SK-N-MC (cell line): ENCODE data around the gene FADS2.
A peak's percentile ranks its signal among the peaks of the same experiment; 100 is the strongest.

ENCODE experiments used
- DNase-seq: peaks from one replicate; pipeline ENCODE4 v3.0.0-alpha.2; 2011; ENCODE audit warnings: low read depth, low spot score
- H3K27ac ChIP-seq: fragments of 200-600 bp; sonication (generic); 2 replicates; pipeline ENCODE4 v1.5.1; 2016; ENCODE audit warnings: mixed run types
- H3K36me3 ChIP-seq: fragments of 200-600 bp; sonication (generic); 2 replicates; pipeline ENCODE4 v1.6.1; 2017; ENCODE audit warnings: antibody characterized with exemption, low read length, mixed read lengths; ENCODE audit not compliant: insufficient read depth
- H3K4me3 ChIP-seq: fragments of 200-600 bp; sonication (generic); 2 replicates; pipeline ENCODE4 v1.5.1; 2016
- H3K9ac ChIP-seq: fragments of 200-600 bp; sonication (generic); 2 replicates; pipeline ENCODE4 v1.8.0; 2017; ENCODE audit warnings: mixed run types, mixed read lengths; ENCODE audit not compliant: insufficient read length
- H3K9me3 ChIP-seq: fragments of 200-600 bp; sonication (generic); 2 replicates; pipeline ENCODE4 v1.6.1; 2017; ENCODE audit warnings: low read depth, mild to moderate bottlenecking, antibody characterized with exemption, low read length, moderate library complexity, mixed read lengths
- EZH2 ChIP-seq: fragments of 200-600 bp; sonication (generic); IDR thresholded peaks from one replicate; pipeline ENCODE4 v1.6.1; 2017; ENCODE audit warnings: antibody characterized with exemption
- FOXP2 ChIP-seq: optimal IDR thresholded peaks from 2 replicates; pipeline ENCODE3; 2011; ENCODE audit warnings: mild to moderate bottlenecking, moderate library complexity; ENCODE audit not compliant: insufficient read depth; ENCODE audit errors: extremely low read length, control extremely low read depth
- POLR2AphosphoS5 ChIP-seq: IDR thresholded peaks from 2 replicates; pipeline ENCODE4 v1.6.1; 2012; ENCODE audit warnings: mild to moderate bottlenecking, low read depth, low read length, borderline replicate concordance

The FADS2 gene

GRCh38 chr11:61803889-61804647, 24.0 kb upstream of the FADS2 start:
- DNase-seq = no peak
- Histone ChIP-seq H3K9me3 (no peaks in the 10 kb centered on the region), H3K27ac (no peak overlapping the region; the same call in 1 of the 2 replicates), H3K36me3 (peaks cover 96% of the 10 kb centered on the region), H3K9ac (no peak overlapping the region), H3K4me3 (no peak overlapping the region)
- TF ChIP-seq FOXP2 = no peak
- no peak; the same call in 1 of the 2 replicates for TF ChIP-seq POLR2AphosphoS5
- TF ChIP-seq EZH2 = no peak

DNA sequence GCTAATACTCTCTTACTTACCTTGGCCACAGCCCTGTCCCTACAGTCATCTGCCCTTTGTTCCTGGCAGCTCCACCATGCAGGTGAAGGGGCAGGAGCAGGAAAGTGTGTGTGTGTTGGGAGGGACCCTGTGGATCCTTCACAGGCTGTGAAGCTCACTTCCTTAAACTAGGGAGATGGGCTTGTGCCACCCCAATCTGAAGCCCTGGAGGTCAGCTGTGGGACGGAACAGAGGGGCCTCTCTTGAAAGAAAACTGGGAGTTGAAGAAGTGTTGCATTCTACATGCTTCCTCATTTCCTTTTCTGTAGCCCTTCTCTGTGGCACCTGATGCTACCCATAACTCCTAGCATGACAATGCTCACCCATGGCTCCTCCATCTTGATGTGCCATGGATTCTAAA, 23.0 kb upstream of the FADS2 start:
- Histone ChIP-seq H3K4me3 (no peak overlapping the region), H3K9ac (no peak overlapping the region), H3K36me3 (peaks cover 96% of the 10 kb centered on the region), H3K9me3 (no peaks in the 10 kb centered on the region), H3K27ac (no peak overlapping the region)
- no peak for DNase-seq
- TF ChIP-seq FOXP2 (no peak), EZH2 (no peak), POLR2AphosphoS5 (no peak; the same call in 1 of the 2 replicates)

DNA sequence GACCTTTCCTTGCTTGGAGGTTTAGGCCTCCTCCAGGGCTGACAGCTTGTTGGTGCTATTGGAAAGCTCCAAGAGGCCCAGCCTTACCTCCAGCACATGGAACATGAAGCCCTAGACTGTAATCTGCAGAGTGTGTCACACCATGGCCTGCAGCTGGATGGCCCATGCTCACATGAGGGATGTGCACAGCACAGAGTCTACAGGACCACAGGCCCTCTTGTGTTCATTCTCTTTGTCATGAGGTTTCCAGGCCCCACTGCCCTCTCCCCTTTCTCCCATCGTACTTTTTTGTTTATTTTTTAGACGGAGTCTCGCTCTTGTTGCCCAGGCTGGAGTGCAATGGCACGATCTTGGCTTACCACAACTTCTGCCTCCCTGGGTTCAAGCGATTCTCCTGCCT, 21.3 kb upstream of the FADS2 start:
- TF ChIP-seq EZH2 = no peak
- TF ChIP-seq FOXP2 = no peak

DNA sequence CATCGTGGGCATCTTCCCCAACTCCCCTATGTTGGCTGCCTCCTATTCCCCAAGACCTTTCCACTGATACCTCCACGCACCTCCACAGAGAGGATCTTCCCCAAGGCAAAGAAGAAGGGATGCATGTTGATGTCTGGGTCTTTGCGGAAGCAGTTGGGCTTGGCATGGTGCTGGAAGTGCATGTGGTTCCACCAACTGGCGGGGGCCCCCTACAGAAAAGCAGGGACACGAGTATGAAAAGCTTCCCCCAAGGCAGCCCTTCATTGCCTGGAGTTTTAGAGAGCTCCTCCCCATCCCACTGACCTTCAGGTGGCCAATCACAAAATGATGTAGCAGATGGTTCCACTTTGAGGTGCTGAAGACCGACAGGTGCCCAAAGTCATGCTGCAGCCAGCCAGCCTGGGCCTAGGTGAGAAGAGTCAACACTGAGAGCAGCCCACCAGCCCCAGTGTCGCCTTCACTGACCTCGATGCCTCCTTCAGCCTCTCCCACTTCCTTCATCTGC, 17.4 kb upstream of the FADS2 start:
- Histone ChIP-seq H3K9me3 (no peaks in the 10 kb centered on the region), H3K9ac (no peak overlapping the region), H3K36me3 (peaks cover 87% of the 10 kb centered on the region), H3K4me3 (no peak overlapping the region), H3K27ac (no peak overlapping the region)
- DNase-seq = no peak
- TF ChIP-seq FOXP2 (no peak), EZH2 (no peak), POLR2AphosphoS5 (no peak)

More for the DNA sequence above, 21.3 kb upstream of the FADS2 start:
- H3K9ac ChIP-seq = no peak overlapping the region
- peaks cover 96% of the 10 kb centered on the region for H3K36me3 ChIP-seq
- H3K27ac ChIP-seq = 0 out of 2 replicates have a peak overlapping the region, but pooled peaks have one; percentile 4
- H3K9me3 ChIP-seq = no peaks in the 10 kb centered on the region
- H3K4me3 ChIP-seq = no peak overlapping the region
- no peak for DNase-seq

DNA sequence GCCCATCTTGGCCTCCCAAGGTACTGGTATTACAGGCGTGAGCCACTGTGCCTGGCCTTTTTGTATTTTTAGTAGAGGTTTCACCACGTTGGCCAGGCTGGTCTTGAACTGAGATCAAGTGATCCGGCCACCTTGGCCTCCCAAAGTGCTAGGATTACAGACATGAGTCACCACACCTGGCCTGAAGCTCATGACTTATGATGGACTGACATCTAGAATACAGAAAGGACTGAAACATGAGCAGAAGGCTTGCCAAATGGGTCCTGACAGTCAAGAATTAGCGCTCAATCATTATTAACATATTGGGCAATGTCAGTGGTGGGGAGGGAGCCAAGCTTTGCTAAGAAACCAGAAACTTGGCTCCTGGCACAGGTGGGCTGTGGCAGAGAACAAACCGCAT, 16.3 kb upstream of the FADS2 start:
- TF ChIP-seq EZH2 (no peak), FOXP2 (no peak)
- no peak overlapping the region for H3K9ac ChIP-seq
- no peaks in the 10 kb centered on the region for H3K9me3 ChIP-seq
- H3K4me3 ChIP-seq = no peak overlapping the region
- no peak for DNase-seq
- peaks cover 78% of the 10 kb centered on the region for H3K36me3 ChIP-seq
- no peak overlapping the region for H3K27ac ChIP-seq

- no peak overlapping the region for H3K27ac ChIP-seq
- H3K9ac ChIP-seq = no peak overlapping the region
- no peaks in the 10 kb centered on the region for H3K9me3 ChIP-seq
- no peak for DNase-seq
- H3K4me3 ChIP-seq = no peak overlapping the region
- no peak for TF ChIP-seq EZH2
- peaks cover 69% of the 10 kb centered on the region for H3K36me3 ChIP-seq
Measured at GRCh38 chr11:61812736-61813411, 15.2 kb upstream of the FADS2 start.

DNA sequence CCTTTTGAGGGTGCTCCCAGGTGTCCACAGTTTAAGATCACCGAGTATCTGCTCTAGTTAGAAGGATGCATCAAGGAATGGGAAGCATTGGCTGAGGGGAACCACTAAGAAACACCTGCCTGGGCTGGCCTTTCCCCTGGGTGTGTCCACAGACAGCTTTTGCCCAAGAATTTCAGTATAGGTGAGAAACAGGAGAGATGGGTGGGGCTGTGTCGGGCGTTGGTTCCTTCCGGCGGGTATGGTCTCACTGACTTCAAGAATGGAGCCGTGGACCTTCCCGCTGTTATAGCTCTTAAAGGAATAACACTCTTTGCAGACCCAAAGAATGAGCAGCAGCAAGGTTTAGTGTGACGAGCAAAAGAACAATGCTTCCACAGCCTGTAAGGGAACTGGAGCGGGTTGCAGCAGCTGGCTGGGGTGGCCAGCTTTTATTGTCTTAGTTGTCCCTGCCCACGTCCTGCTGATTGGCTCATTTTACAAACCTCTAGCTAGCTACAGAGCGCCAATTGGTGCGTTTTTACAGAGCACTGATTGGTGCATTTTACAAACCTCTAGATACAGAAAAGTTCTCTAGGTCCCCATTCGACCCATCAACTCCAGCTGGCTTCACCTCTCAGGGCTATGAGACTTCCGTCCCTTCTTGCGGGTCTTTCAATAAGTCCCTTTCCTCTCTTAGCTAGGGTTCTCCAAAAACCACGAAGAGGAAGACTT, 13.7 kb upstream of the FADS2 start:
- Histone ChIP-seq H3K4me3 (peak overlapping the region; percentile 95), H3K9me3 (no peaks in the 10 kb centered on the region), H3K9ac (peak overlapping the region; percentile 58), H3K27ac (peak overlapping the region; percentile 94), H3K36me3 (peaks cover 54% of the 10 kb centered on the region)
- no peak for TF ChIP-seq FOXP2
- no peak for TF ChIP-seq EZH2
- TF ChIP-seq POLR2AphosphoS5 = no peak; the same call in 1 of the 2 replicates
- no peak for DNase-seq

DNA sequence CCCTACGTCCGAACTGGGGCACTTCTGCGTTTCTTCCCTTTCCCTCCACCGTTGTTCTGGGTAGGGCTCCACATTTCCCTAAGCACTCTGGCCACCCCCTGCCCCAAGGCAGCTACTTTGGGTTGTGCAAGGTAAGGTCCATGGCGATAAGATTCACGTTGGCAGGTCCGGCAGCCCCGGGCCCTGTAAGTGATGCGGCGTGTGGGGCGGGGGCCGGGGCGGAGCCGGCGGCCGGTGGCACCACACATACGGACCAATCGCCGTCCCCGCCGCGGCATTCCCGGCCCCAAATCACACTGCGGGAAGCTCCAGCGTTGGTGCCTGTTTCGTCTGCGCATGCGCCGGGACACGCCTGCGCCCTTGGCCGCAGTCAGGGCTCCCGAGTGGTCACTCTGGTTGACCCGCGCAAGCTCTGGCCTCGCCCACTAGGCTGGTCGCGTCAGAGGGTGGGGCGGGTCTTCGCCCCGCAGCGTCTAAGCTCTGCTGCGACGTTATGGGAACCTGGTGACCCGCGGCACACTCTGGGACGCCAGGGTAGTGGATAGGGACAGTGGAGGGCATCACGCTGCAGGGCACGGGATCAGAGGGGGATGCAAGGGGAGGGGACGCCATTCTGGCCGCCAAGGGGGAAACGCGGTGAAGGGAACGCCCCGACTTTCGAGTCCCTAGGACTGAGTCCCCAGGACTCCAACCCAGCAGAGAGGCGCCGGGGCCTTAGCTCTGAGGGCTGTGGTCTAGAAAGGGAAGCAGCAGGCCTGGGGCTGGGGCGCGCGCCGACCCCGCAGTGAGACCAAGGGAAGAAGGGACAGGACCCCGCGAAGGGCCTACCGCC, 12.9 kb upstream of the FADS2 start:
- H3K9ac ChIP-seq = peak overlapping the region; percentile 98
- H3K9me3 ChIP-seq = no peaks in the 10 kb centered on the region
- H3K27ac ChIP-seq = peak overlapping the region; percentile 94
- DNase-seq = no peak
- peak overlapping the region; percentile 95 for H3K4me3 ChIP-seq
- peak; percentile 84 for TF ChIP-seq POLR2AphosphoS5
- TF ChIP-seq FOXP2 = no peak
- peaks cover 46% of the 10 kb centered on the region for H3K36me3 ChIP-seq
